Liver (tissue), 9 donors: ENCODE data around the gene CPSF4. TPM values are rescaled to one million over a fixed set of nuclear protein-coding genes. Genes with fewer than 3 reads are reported as not detected.

Source experiments
- DNase-seq: peaks from one replicate; pipeline ENCODE4 v3.0.0-alpha.2; 2017; ENCODE audit warnings: low spot score
- H3K27ac ChIP-seq, 2 donors: one replicate each; pipeline ENCODE4 v1.7.0; 2013; ENCODE audit warnings: inconsistent platforms in 2 of 2, low read length in 2 of 2, control low read depth in 1 of 2, low read depth in 1 of 2, mild to moderate bottlenecking in 1 of 2
- H3K27me3 ChIP-seq, 4 donors: one replicate each; pipeline versions ENCODE4 v1.6.1 to v1.7.0; 2013; ENCODE audit warnings: low read length in 3 of 4, inconsistent platforms in 1 of 4, mild to moderate bottlenecking in 1 of 4, moderate library complexity in 1 of 4; ENCODE audit not compliant: control insufficient read depth in 4 of 4, insufficient read depth in 4 of 4
- H3K36me3 ChIP-seq, 4 donors: one replicate each; pipeline versions ENCODE4 v1.6.1 to v1.7.0; 2013; ENCODE audit warnings: low read length in 3 of 4, mild to moderate bottlenecking in 3 of 4, low read depth in 1 of 4, moderate library complexity in 1 of 4; ENCODE audit not compliant: control insufficient read depth in 4 of 4, insufficient read depth in 3 of 4
- H3K4me1 ChIP-seq, 4 donors: one replicate each; pipeline versions ENCODE4 v1.6.1 to v1.7.0; 2013; ENCODE audit warnings: low read length in 3 of 4, mild to moderate bottlenecking in 3 of 4, moderate library complexity in 1 of 4; ENCODE audit not compliant: control insufficient read depth in 4 of 4, insufficient read depth in 4 of 4
- H3K4me3 ChIP-seq, 3 donors: one replicate each; pipeline versions ENCODE4 v1.6.1 to v1.7.0; 2013; ENCODE audit warnings: low read length in 3 of 3, control low read depth in 1 of 3, low read depth in 1 of 3, mild to moderate bottlenecking in 1 of 3
- H3K9ac ChIP-seq, 2 donors: one replicate each; pipeline ENCODE4 v1.7.0; 2013; ENCODE audit warnings: low read length in 2 of 2, mild to moderate bottlenecking in 2 of 2, moderate library complexity in 2 of 2, control low read depth in 1 of 2, low read depth in 1 of 2
- H3K9me3 ChIP-seq, 4 donors: one replicate each; pipeline versions ENCODE4 v1.6.1 to v1.7.0; 2013; ENCODE audit warnings: low read length in 3 of 4; ENCODE audit not compliant: control insufficient read depth in 4 of 4
- EGR1 ChIP-seq, 2 donors: IDR thresholded peaks; 2 replicates each; pipeline ENCODE4 v1.6.1; 2016 to 2018; ENCODE audit warnings: antibody characterized with exemption in 2 of 2, low read depth in 2 of 2
- FOXA2 ChIP-seq: IDR thresholded peaks from 2 replicates; pipeline ENCODE4 v1.6.1; 2016; ENCODE audit warnings: antibody characterized with exemption
- HNF4A ChIP-seq, 2 donors: conservative IDR thresholded peaks; 2 replicates each; pipeline ENCODE4 v1.6.1; 2016; ENCODE audit warnings: antibody characterized with exemption in 2 of 2, mild to moderate bottlenecking in 2 of 2
- HNF4G ChIP-seq: IDR thresholded peaks from 2 replicates; pipeline ENCODE4 v1.6.1; 2016; ENCODE audit warnings: antibody characterized with exemption
- JUND ChIP-seq, 2 donors: IDR thresholded peaks; 2 replicates each; pipeline ENCODE4 v1.6.1; 2016; ENCODE audit warnings: antibody characterized with exemption in 2 of 2
- NR2F2 ChIP-seq: IDR thresholded peaks from 2 replicates; pipeline ENCODE4 v1.6.1; 2016; ENCODE audit warnings: antibody characterized with exemption
- RAD21 ChIP-seq, 2 donors: IDR thresholded peaks; 2 replicates each; pipeline ENCODE4 v1.6.1; 2016; ENCODE audit warnings: antibody characterized with exemption in 2 of 2, mild to moderate bottlenecking in 2 of 2
- RXRA ChIP-seq, 2 donors: IDR thresholded peaks; 2 replicates each; pipeline ENCODE4 v1.6.1; 2017 to 2018; ENCODE audit warnings: antibody characterized with exemption in 2 of 2, mild to moderate bottlenecking in 1 of 2
- SP1 ChIP-seq: IDR thresholded peaks from 2 replicates; pipeline ENCODE4 v1.6.1; 2018; ENCODE audit warnings: antibody characterized with exemption, mild to moderate bottlenecking
- TAF1 ChIP-seq: conservative IDR thresholded peaks from 2 replicates; pipeline ENCODE4 v1.6.1; 2016; ENCODE audit warnings: antibody characterized with exemption, mild to moderate bottlenecking
- YY1 ChIP-seq: IDR thresholded peaks from 2 replicates; pipeline ENCODE4 v1.6.1; 2016; ENCODE audit warnings: antibody characterized with exemption, mild to moderate bottlenecking
- WGBS: extraction: QIAGEN DNeasy Blood & Tissue Kit; methylation state at CpG from one replicate; pipeline ENCODE4 v1.1.7; 2013; 5-methylcytosine and 5-hydroxymethylcytosine counted together
- polyA plus RNA-seq, 2 donors: library from polyadenylated mRNA; stranded (reverse) in 1 of 2; unstranded in 1 of 2; fragments of 200-250 nt in 1 of 2; fragments of >200 nt in 1 of 2; fragmentation: Nextera tagmentation in 1 of 2; extraction: Ambion mirVana in 1 of 2; gene quantifications; one replicate each; pipeline versions ENCODE4 v1.2.1 to v1.2.3, GENCODE V29; 2013 to 2015
- total RNA-seq, 2 donors: library from RNA; depleted of rRNA; stranded (reverse); fragments of >200 nt; gene quantifications; one replicate each; pipeline ENCODE4 v1.2.3, GENCODE V29; 2014
- TF ChIP-seq, protein P1 (sequence below): IDR thresholded peaks from 2 replicates; pipeline ENCODE4 v1.6.1; 2016; ENCODE audit warnings: antibody characterized with exemption
- TF ChIP-seq, protein P2 (sequence below): IDR thresholded peaks from 2 replicates; pipeline ENCODE4 v1.6.1; 2016; ENCODE audit warnings: antibody characterized with exemption
- TF ChIP-seq, protein P3 (sequence below): fragments of 150-350 bp; IDR thresholded peaks from 2 replicates; pipeline ENCODE4 v1.5.1; 2017; ENCODE audit warnings: improper control_type of control experiment, low read depth, low read length; ENCODE audit not compliant: missing input control
- TF ChIP-seq, protein P4 (sequence below): IDR thresholded peaks from 2 replicates; pipeline ENCODE4 v1.6.1; 2016; ENCODE audit warnings: antibody characterized with exemption
- TF ChIP-seq, protein P5 (sequence below): IDR thresholded peaks from 2 replicates; pipeline ENCODE4 v1.6.1; 2016; ENCODE audit warnings: antibody characterized with exemption, mild to moderate bottlenecking
- donor health status: healthy.
- donor health status: healthy.
- donor health status: healthy.
- donor health status: healthy.
- donor health status: healthy.

CPSF4 gene
- total and polyA plus RNA-seq, 4 donors = 7.1 to 15.3 (median 10.5) TPM

DNA sequence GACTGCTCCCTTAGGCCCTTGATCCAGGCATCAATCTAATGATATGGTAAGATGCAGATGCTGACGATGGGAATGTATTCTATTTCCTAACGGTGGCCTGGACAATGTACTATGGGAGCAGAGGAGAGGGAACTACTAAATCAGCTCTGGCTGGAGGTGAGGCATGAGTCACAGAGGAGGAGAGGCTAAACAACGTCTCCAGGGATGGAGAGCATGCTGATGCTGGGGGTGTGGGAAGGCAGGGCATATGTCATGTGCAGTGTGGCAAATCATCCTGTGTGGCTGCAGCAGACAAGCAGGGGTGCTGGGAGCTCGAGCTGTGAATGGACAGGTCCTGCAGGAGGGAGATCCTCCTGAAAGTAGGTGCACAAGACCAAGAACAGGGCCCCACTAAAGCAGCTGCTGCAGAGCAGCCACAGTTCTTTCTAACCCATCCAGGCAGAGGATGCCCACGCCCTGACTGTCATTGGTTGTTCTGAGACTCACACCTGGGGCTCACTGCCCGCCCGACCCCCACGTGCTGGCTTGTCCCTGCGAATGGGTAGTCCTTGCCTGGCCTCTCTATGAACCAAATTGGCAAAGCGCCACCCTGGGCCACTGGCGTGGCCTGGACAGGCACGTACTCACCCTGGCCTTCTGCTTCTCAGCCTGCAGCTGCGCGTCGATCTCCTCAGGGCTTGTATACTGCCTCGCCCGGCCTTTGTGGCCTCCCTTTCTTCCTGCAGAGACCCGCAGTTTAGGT, 34.3 kb upstream of the CPSF4 start:
- TF ChIP-seq RXRA (IDR thresholded peaks at IDR 0.05) = no peak
- no peak for TF ChIP-seq HNF4A (conservative IDR thresholded peaks at IDR 0.05)
- TF ChIP-seq, protein P1, sequence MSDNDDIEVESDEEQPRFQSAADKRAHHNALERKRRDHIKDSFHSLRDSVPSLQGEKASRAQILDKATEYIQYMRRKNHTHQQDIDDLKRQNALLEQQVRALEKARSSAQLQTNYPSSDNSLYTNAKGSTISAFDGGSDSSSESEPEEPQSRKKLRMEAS = no peak
- TF ChIP-seq YY1 = no peak
- TF ChIP-seq, protein P2, sequence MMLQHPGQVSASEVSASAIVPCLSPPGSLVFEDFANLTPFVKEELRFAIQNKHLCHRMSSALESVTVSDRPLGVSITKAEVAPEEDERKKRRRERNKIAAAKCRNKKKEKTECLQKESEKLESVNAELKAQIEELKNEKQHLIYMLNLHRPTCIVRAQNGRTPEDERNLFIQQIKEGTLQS = no peak
- TF ChIP-seq, protein P3, sequence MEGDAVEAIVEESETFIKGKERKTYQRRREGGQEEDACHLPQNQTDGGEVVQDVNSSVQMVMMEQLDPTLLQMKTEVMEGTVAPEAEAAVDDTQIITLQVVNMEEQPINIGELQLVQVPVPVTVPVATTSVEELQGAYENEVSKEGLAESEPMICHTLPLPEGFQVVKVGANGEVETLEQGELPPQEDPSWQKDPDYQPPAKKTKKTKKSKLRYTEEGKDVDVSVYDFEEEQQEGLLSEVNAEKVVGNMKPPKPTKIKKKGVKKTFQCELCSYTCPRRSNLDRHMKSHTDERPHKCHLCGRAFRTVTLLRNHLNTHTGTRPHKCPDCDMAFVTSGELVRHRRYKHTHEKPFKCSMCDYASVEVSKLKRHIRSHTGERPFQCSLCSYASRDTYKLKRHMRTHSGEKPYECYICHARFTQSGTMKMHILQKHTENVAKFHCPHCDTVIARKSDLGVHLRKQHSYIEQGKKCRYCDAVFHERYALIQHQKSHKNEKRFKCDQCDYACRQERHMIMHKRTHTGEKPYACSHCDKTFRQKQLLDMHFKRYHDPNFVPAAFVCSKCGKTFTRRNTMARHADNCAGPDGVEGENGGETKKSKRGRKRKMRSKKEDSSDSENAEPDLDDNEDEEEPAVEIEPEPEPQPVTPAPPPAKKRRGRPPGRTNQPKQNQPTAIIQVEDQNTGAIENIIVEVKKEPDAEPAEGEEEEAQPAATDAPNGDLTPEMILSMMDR = no peak
- TF ChIP-seq JUND (IDR thresholded peaks at IDR 0.05) = no peak
- TF ChIP-seq, protein P4, sequence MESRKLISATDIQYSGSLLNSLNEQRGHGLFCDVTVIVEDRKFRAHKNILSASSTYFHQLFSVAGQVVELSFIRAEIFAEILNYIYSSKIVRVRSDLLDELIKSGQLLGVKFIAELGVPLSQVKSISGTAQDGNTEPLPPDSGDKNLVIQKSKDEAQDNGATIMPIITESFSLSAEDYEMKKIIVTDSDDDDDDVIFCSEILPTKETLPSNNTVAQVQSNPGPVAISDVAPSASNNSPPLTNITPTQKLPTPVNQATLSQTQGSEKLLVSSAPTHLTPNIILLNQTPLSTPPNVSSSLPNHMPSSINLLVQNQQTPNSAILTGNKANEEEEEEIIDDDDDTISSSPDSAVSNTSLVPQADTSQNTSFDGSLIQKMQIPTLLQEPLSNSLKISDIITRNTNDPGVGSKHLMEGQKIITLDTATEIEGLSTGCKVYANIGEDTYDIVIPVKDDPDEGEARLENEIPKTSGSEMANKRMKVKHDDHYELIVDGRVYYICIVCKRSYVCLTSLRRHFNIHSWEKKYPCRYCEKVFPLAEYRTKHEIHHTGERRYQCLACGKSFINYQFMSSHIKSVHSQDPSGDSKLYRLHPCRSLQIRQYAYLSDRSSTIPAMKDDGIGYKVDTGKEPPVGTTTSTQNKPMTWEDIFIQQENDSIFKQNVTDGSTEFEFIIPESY = no peak
- no peak for TF ChIP-seq TAF1
- no peak for TF ChIP-seq RAD21 (IDR thresholded peaks at IDR 0.05)
- TF ChIP-seq FOXA2 = no peak
- TF ChIP-seq NR2F2 = no peak
- no peak for TF ChIP-seq SP1
- TF ChIP-seq EGR1 (IDR thresholded peaks at IDR 0.05; ENCODE audit: low read depth in 2 of 2) = no peak
- Histone ChIP-seq H3K4me1 (peaks cover 3 to 20% (median 16%) of the 10 kb centered on the region in 4 donors), H3K4me3 (no peak overlapping the region), H3K27me3 (no peaks in the 10 kb centered on the region), H3K9ac (no peak overlapping the region), H3K27ac (no peak overlapping the region), H3K36me3 (peaks cover 4 to 44% (median 20%) of the 10 kb centered on the region in 4 donors), H3K9me3 (no peaks in the 10 kb centered on the region)
- 92% methylated on average over 18 of the region's 18 CpGs for WGBS
- DNase-seq = no peak

DNA sequence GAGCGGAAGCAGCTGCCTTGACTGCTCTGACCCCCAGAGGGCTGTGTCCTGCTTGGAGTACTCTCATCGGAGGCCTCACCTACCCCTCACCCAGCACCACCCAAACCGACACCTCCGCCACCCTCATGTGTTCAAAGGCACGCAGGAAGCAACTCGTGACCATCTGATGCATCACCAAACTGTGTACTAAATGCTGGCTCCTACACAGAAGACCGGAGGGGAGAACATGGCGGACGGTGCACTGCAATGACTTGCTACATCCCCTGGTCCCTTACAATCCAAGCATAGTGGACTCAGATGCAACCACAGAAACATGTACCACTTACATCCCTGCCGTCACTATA, 33.8 kb upstream of the CPSF4 start:
- WGBS = 95% methylated on average over 10 of the region's 10 CpGs
- H3K27me3 ChIP-seq = no peaks in the 10 kb centered on the region
- H3K9ac ChIP-seq = no peak overlapping the region
- peaks cover 4 to 39% (median 15%) of the 10 kb centered on the region in 4 donors for H3K36me3 ChIP-seq
- DNase-seq = no peak
- H3K9me3 ChIP-seq = no peaks in the 10 kb centered on the region
- no peak overlapping the region for H3K27ac ChIP-seq
- no peak overlapping the region for H3K4me3 ChIP-seq
- H3K4me1 ChIP-seq = peaks cover 3 to 25% (median 21%) of the 10 kb centered on the region in 4 donors
- TF ChIP-seq RXRA (IDR thresholded peaks at IDR 0.05) = no peak
- TF ChIP-seq, protein P4 = no peak
- TF ChIP-seq SP1 = no peak
- TF ChIP-seq NR2F2 = no peak
- TF ChIP-seq, protein P1 = no peak
- TF ChIP-seq HNF4G = no peak
- no peak for TF ChIP-seq JUND (IDR thresholded peaks at IDR 0.05)
- TF ChIP-seq, protein P3 = no peak
- TF ChIP-seq EGR1 (IDR thresholded peaks at IDR 0.05; ENCODE audit: low read depth in 2 of 2) = no peak
- TF ChIP-seq, protein P5, sequence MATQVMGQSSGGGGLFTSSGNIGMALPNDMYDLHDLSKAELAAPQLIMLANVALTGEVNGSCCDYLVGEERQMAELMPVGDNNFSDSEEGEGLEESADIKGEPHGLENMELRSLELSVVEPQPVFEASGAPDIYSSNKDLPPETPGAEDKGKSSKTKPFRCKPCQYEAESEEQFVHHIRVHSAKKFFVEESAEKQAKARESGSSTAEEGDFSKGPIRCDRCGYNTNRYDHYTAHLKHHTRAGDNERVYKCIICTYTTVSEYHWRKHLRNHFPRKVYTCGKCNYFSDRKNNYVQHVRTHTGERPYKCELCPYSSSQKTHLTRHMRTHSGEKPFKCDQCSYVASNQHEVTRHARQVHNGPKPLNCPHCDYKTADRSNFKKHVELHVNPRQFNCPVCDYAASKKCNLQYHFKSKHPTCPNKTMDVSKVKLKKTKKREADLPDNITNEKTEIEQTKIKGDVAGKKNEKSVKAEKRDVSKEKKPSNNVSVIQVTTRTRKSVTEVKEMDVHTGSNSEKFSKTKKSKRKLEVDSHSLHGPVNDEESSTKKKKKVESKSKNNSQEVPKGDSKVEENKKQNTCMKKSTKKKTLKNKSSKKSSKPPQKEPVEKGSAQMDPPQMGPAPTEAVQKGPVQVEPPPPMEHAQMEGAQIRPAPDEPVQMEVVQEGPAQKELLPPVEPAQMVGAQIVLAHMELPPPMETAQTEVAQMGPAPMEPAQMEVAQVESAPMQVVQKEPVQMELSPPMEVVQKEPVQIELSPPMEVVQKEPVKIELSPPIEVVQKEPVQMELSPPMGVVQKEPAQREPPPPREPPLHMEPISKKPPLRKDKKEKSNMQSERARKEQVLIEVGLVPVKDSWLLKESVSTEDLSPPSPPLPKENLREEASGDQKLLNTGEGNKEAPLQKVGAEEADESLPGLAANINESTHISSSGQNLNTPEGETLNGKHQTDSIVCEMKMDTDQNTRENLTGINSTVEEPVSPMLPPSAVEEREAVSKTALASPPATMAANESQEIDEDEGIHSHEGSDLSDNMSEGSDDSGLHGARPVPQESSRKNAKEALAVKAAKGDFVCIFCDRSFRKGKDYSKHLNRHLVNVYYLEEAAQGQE = no peak
- TF ChIP-seq YY1 = no peak
- TF ChIP-seq RAD21 (IDR thresholded peaks at IDR 0.05) = no peak
- no peak for TF ChIP-seq FOXA2
- no peak for TF ChIP-seq TAF1
- TF ChIP-seq, protein P2 = no peak
- TF ChIP-seq HNF4A (conservative IDR thresholded peaks at IDR 0.05) = no peak
